A673 (cell line): ENCODE measurements around the gene SNAP91. TPM values are rescaled to one million over a fixed set of nuclear protein-coding genes. Genes with fewer than 3 reads are reported as not detected.
A peak's percentile ranks its signal among the peaks of the same experiment; 100 is the strongest.

Experiments
- BruUV-seq: library from RNA; stranded (reverse); fragments of 400-500 nt; replicated peaks from 2 replicates; lab custom pipeline; 2021; lab: Mats Ljungman, UMichigan
- CTCF ChIA-PET: fragments of 300-600 bp; sonication (Branson Sonifier 250); formaldehyde crosslinking; loops from one replicate; lab custom pipeline; 2022; ENCODE audit warnings: antibody characterized with exemption; lab: Charles Lee
- POLR2A ChIA-PET: fragments of 300-600 bp; sonication (Branson Sonifier 250); formaldehyde crosslinking; loops from one replicate; lab custom pipeline; 2022; ENCODE audit warnings: antibody characterized with exemption; ENCODE audit not compliant: low non-redundant PET; lab: Charles Lee
- DNase-seq: peaks from one replicate; pipeline ENCODE4 v3.0.0-alpha.2; 2015; ENCODE audit warnings: low spot score
- H3K27ac ChIP-seq: fragments of 200-600 bp; sonication (generic); 2 replicates; pipeline ENCODE4 v1.5.1; 2016; ENCODE audit warnings: mixed run types, low read depth, mild to moderate bottlenecking, mixed read lengths, antibody characterized with exemption, low read length; ENCODE audit not compliant: poor library complexity, severe bottlenecking
- H3K27me3 ChIP-seq: fragments of 200-600 bp; sonication (generic); replicated peaks from 2 replicates; pipeline ENCODE4 v1.6.1; 2017; ENCODE audit warnings: mixed run types, low read depth, mild to moderate bottlenecking, mixed read lengths, antibody characterized with exemption, low read length; ENCODE audit not compliant: insufficient read depth, poor library complexity
- H3K36me3 ChIP-seq: fragments of 200-600 bp; sonication (generic); 2 replicates; pipeline ENCODE4 v1.6.1; 2016; ENCODE audit warnings: mixed run types, mild to moderate bottlenecking, mixed read lengths, antibody characterized with exemption, low read length; ENCODE audit not compliant: insufficient read depth, poor library complexity, severe bottlenecking
- H3K4me1 ChIP-seq: fragments of 200-600 bp; sonication (generic); 2 replicates; pipeline ENCODE4 v1.6.1; 2017; ENCODE audit warnings: mixed run types, mild to moderate bottlenecking, mixed read lengths, antibody characterized with exemption, low read length; ENCODE audit not compliant: insufficient read depth, poor library complexity, severe bottlenecking
- H3K4me3 ChIP-seq: fragments of 200-600 bp; sonication (generic); 2 replicates; pipeline ENCODE4 v1.5.1; 2016; ENCODE audit warnings: low read depth, mixed run types, mild to moderate bottlenecking, mixed read lengths, low read length; ENCODE audit not compliant: poor library complexity, severe bottlenecking
- H3K9me3 ChIP-seq: fragments of 200-600 bp; sonication (generic); 2 replicates; pipeline ENCODE4 v1.6.1; 2016; ENCODE audit warnings: mixed run types, low read depth, mild to moderate bottlenecking, mixed read lengths, antibody characterized with exemption, low read length; ENCODE audit not compliant: poor library complexity, severe bottlenecking
- EZH2 ChIP-seq: fragments of 200-600 bp; sonication (generic); IDR thresholded peaks from 2 replicates; pipeline ENCODE4 v1.6.1; 2017; ENCODE audit warnings: borderline replicate concordance, low read depth, mild to moderate bottlenecking, mixed read lengths, antibody characterized with exemption, low read length; ENCODE audit not compliant: poor library complexity, severe bottlenecking
- intact Hi-C: fragments of 100-400 bp; cut with micrococcal nuclease; formaldehyde crosslinking; loops from one replicate; pipeline ENCODE4 v1.10.0; 2022; ENCODE audit not compliant: unreplicated experiment
- total RNA-seq: library from RNA; stranded (reverse); gene quantifications from 2 replicates; pipeline ENCODE4 v1.2.3, GENCODE V29; 2021
- TF ChIP-seq, protein P1 (sequence below): fragments of 300-800, 200-600 bp; sonication (generic); conservative IDR thresholded peaks from 2 replicates; pipeline ENCODE4 v1.5.1; 2017; ENCODE audit warnings: low read depth, mild to moderate bottlenecking, antibody characterized with exemption, low read length, moderate library complexity, mixed read lengths

SNAP91 gene
- total RNA-seq, 1 experiment from 2014 or later, result 0.62 TPM

DNA sequence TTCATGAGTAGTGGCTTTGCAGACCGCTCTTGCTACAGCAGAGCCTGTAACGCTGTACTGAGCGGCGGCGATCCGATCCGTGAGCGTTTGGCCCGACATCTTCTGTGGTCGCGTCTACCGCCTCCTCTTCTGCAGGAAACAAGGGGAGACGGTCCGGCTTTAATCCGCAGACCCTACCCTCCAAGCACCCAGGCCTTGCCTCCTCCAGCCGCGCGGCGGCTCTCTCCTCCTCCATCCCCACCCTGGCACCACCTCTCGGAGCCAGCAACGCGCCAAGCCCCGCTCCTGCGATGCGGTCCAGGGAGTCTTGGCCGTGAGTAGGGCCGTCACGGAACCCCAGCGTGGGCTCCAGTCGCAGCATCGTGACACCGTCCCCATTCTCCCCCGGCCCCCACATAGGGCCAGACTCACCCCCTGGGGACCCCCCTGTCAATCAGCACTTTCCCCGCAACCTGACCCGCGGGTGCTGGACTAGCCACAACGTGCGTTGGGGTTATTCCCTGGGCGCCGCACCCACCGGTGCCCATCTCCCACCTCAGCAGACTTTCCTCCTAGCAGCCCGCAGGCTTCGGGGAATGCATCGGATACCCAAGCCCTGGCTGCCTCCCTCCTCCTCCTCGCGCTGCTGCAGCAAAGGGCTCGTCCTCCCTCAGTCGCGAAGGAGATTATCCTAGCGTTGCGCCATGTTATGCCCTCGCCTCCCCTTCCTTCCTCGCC is 914 bp downstream of the SNAP91 start:
- H3K36me3 ChIP-seq, result no peaks in the 10 kb centered on the region
- H3K4me1 ChIP-seq, result peaks cover 3% of the 10 kb centered on the region
- TF ChIP-seq EZH2, result peak; percentile 68
- TF ChIP-seq, protein P1, sequence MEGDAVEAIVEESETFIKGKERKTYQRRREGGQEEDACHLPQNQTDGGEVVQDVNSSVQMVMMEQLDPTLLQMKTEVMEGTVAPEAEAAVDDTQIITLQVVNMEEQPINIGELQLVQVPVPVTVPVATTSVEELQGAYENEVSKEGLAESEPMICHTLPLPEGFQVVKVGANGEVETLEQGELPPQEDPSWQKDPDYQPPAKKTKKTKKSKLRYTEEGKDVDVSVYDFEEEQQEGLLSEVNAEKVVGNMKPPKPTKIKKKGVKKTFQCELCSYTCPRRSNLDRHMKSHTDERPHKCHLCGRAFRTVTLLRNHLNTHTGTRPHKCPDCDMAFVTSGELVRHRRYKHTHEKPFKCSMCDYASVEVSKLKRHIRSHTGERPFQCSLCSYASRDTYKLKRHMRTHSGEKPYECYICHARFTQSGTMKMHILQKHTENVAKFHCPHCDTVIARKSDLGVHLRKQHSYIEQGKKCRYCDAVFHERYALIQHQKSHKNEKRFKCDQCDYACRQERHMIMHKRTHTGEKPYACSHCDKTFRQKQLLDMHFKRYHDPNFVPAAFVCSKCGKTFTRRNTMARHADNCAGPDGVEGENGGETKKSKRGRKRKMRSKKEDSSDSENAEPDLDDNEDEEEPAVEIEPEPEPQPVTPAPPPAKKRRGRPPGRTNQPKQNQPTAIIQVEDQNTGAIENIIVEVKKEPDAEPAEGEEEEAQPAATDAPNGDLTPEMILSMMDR, result no peak
- BruUV-seq, result no TSS peak
- H3K27ac ChIP-seq, result no peak overlapping the region
- CTCF ChIA-PET, result no interaction called here
- no peak for DNase-seq
- H3K9me3 ChIP-seq, result peaks cover 7% of the 10 kb centered on the region
- peaks cover 82% of the 10 kb centered on the region for H3K27me3 ChIP-seq
- POLR2A ChIA-PET, result no interaction called here
- intact Hi-C loops, result no loop called here
- peak overlapping the region; percentile 58 for H3K4me3 ChIP-seq

DNA sequence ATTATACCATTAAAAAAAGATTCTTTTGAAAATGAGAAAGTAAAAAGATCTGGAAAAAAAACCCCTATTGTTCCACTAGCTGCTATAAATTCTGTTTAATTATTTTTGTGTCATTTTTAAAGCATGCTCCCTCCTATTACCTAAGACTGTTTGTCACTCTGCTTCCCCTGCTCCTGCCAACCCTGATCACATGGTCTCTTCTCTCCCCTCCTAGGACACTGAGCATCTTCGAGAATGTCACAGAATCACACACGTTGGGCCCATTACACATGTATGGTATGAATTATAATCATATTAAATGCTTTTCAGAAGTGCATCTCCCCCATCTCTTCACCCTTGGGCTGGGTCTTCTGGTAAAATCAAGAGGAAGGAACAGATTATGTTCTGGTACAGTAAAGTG is 6.2 kb downstream of the SNAP91 start:
- intact Hi-C loops, result no loop called here
- no TSS peak for BruUV-seq
- Histone ChIP-seq H3K27me3 (peaks cover 69% of the 10 kb centered on the region), H3K36me3 (no peaks in the 10 kb centered on the region), H3K27ac (no peak overlapping the region), H3K4me1 (no peaks in the 10 kb centered on the region), H3K9me3 (no peaks in the 10 kb centered on the region), H3K4me3 (no peak overlapping the region)
- no peak for DNase-seq
- CTCF ChIA-PET, result no interaction called here
- no peak for TF ChIP-seq EZH2
- TF ChIP-seq, protein P1, result no peak
- POLR2A ChIA-PET, result no interaction called here

DNA sequence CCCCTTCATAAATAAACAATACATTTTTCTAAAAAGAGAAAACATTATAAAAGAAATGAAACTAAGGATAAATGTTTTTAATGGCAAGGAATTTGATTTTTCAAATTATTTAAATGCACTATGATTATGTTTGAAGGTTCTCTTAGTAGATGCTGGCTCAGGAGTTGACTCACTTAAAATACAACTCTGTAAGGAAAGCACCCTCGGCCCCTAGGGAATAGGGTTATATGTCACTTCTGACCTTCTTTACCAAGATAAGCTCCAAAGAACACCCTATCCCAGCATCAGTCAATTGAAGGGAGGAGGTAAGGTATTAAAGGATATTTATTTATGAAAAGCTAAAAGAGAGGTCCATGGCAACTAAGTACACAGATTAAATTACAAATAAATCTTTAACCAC is 6.8 kb downstream of the SNAP91 start:
- H3K27ac ChIP-seq, result no peak overlapping the region
- intact Hi-C loops, result no loop called here
- CTCF ChIA-PET, result no interaction called here

More for the DNA sequence above, 6.8 kb downstream of the SNAP91 start:
- TF ChIP-seq EZH2, result no peak
- TF ChIP-seq, protein P1, result no peak
- Histone ChIP-seq H3K4me1 (no peaks in the 10 kb centered on the region), H3K4me3 (no peak overlapping the region), H3K36me3 (no peaks in the 10 kb centered on the region), H3K9me3 (no peaks in the 10 kb centered on the region), H3K27me3 (peaks cover 62% of the 10 kb centered on the region)
- BruUV-seq, result no TSS peak
- POLR2A ChIA-PET, result no interaction called here
- no peak for DNase-seq
